Spleen (tissue), 7 donors: ENCODE data around the gene HOXD8.

Source experiments
- POLR2AphosphoS5 ChIP-seq, 3 donors: sonication (generic); formaldehyde crosslinking; IDR thresholded peaks; one replicate each; pipeline ENCODE4 v1.5.1; 2017; ENCODE audit warnings: antibody characterized with exemption in 3 of 3
- TF ChIP-seq, protein P1 (sequence below), 11 experiments: fragments of 200-600 bp in 7 of 11; fragments of 450-650 bp in 4 of 11; sonication (generic) in 4 of 11; IDR thresholded peaks in 8 of 11; conservative IDR thresholded peaks in 3 of 11; 1 replicate in 7 of 11; 2 replicates in 4 of 11; pipeline versions ENCODE4 v1.4.0 to v1.8.0; 2016 to 2021; ENCODE audit warnings: antibody characterized with exemption in 11 of 11, inconsistent platforms in 4 of 11, mild to moderate bottlenecking in 1 of 11
- donor health status: DM: no; HTN: no; CAD: no; lungs with moderate emphysema.
- donor health status: DM: no; HTN: no; CAD: no.
- donor health status: DM: no; HTN: no; CAD: no.

GRCh38 chr2:176122683-176123410 is 6.7 kb upstream of the HOXD8 start, which contains the start of gene HOXD9:
- TF ChIP-seq, protein P1, sequence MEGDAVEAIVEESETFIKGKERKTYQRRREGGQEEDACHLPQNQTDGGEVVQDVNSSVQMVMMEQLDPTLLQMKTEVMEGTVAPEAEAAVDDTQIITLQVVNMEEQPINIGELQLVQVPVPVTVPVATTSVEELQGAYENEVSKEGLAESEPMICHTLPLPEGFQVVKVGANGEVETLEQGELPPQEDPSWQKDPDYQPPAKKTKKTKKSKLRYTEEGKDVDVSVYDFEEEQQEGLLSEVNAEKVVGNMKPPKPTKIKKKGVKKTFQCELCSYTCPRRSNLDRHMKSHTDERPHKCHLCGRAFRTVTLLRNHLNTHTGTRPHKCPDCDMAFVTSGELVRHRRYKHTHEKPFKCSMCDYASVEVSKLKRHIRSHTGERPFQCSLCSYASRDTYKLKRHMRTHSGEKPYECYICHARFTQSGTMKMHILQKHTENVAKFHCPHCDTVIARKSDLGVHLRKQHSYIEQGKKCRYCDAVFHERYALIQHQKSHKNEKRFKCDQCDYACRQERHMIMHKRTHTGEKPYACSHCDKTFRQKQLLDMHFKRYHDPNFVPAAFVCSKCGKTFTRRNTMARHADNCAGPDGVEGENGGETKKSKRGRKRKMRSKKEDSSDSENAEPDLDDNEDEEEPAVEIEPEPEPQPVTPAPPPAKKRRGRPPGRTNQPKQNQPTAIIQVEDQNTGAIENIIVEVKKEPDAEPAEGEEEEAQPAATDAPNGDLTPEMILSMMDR (IDR thresholded peaks at IDR 0.05 in 8 of 11, conservative IDR thresholded peaks at IDR 0.05 in 3 of 11) = no peak
- peak; percentile 60 to 89 (median 80) for TF ChIP-seq POLR2AphosphoS5 (IDR thresholded peaks at IDR 0.05)
